NCI-H510A treated with DMSO at 0.1 percent for 48 hours (cell line): ENCODE measurements around the gene ZNF512B.
"Not testable (repeated sequence)": the region's sequence is repeated elsewhere in the genome, so short reads cannot be mapped to it uniquely, and the experiment has no call there.

Source experiments
- DNase-seq: peaks from one replicate; lab custom pipeline; 2025; lab: John Stamatoyannopoulos, UW

The ZNF512B gene

GRCh38 chr20:63977739-63978276, 8.1 kb upstream of the ZNF512B start:
- no peak for DNase-seq

- DNase-seq: no peak
Observed at GRCh38 chr20:63976980-63977738, 7.4 kb upstream of the ZNF512B start.

- not testable (repeated sequence) for DNase-seq
Observed at GRCh38 chr20:63976511-63976910, 6.8 kb upstream of the ZNF512B start.

GRCh38 chr20:63974402-63975200, 4.9 kb upstream of the ZNF512B start:
- peak; percentile 96 for DNase-seq

- peak; percentile 86 for DNase-seq
Observed at GRCh38 chr20:63973636-63974401, 4.1 kb upstream of the ZNF512B start.

- no peak for DNase-seq
Observed at GRCh38 chr20:63973160-63973479, 3.4 kb upstream of the ZNF512B start.

- DNase-seq: no peak
Observed at GRCh38 chr20:63972312-63973159, 2.8 kb upstream of the ZNF512B start.

GRCh38 chr20:63971960-63972311, 2.2 kb upstream of the ZNF512B start:
- DNase-seq: not testable (repeated sequence)

- DNase-seq: no peak
Observed at GRCh38 chr20:63970714-63971431, 1.1 kb upstream of the ZNF512B start.

- DNase-seq: no peak
Observed at GRCh38 chr20:63968928-63969760, 586 bp downstream of the ZNF512B start.

- DNase-seq: no peak
Observed at GRCh38 chr20:63968136-63968927, 1.4 kb downstream of the ZNF512B start.

GRCh38 chr20:63967330-63968135, 2.2 kb downstream of the ZNF512B start:
- DNase-seq: no peak

GRCh38 chr20:63966944-63967322, 2.8 kb downstream of the ZNF512B start:
- DNase-seq: no peak

- no peak for DNase-seq
Observed at GRCh38 chr20:63966172-63966943, 3.4 kb downstream of the ZNF512B start.

- DNase-seq: no peak
Observed at GRCh38 chr20:63964412-63964811, 5.3 kb downstream of the ZNF512B start.

GRCh38 chr20:63963784-63964301, 5.9 kb downstream of the ZNF512B start:
- DNase-seq: no peak

GRCh38 chr20:63963348-63963741, 6.4 kb downstream of the ZNF512B start:
- no peak for DNase-seq
